IPS-20b (cell line): ENCODE data around the gene TNS2.

Experiments used
- H3K27ac ChIP-seq: one replicate; pipeline ENCODE4 v1.5.1; 2013; ENCODE audit warnings: low read length
- H3K27me3 ChIP-seq: 2 replicates; pipeline ENCODE4 v1.6.1; 2013; ENCODE audit warnings: mild to moderate bottlenecking, low read length, inconsistent platforms; ENCODE audit not compliant: insufficient read depth
- H3K36me3 ChIP-seq: 2 replicates; pipeline ENCODE4 v1.6.1; 2013; ENCODE audit warnings: low read depth, mild to moderate bottlenecking, inconsistent platforms, low read length, moderate library complexity; ENCODE audit not compliant: insufficient read depth
- H3K4me1 ChIP-seq: 2 replicates; pipeline ENCODE4 v1.6.1; 2013; ENCODE audit warnings: mild to moderate bottlenecking, control low read depth, inconsistent platforms, low read length, moderate library complexity; ENCODE audit not compliant: insufficient read depth
- H3K4me3 ChIP-seq: 2 replicates; pipeline ENCODE4 v1.5.1; 2013; ENCODE audit warnings: mild to moderate bottlenecking, low read length, inconsistent platforms
- H3K9ac ChIP-seq: 2 replicates; pipeline ENCODE4 v1.6.1; 2013; ENCODE audit warnings: low read depth, mild to moderate bottlenecking, inconsistent platforms, low read length, moderate library complexity
- H3K9me3 ChIP-seq: 2 replicates; pipeline ENCODE4 v1.6.1; 2013; ENCODE audit warnings: mild to moderate bottlenecking, low read depth, low read length, inconsistent platforms; ENCODE audit not compliant: insufficient read depth

Gene TNS2

GRCh38 chr12:53067074-53067992 is 17.5 kb downstream of the TNS2 start:
- H3K36me3 ChIP-seq, result no peaks in the 10 kb centered on the region
- H3K27me3 ChIP-seq, result no peaks in the 10 kb centered on the region
- no peak overlapping the region for H3K4me3 ChIP-seq
- no peak overlapping the region for H3K27ac ChIP-seq
- H3K4me1 ChIP-seq, result peaks cover 4% of the 10 kb centered on the region; the same call in 1 of the 2 replicates
- H3K9me3 ChIP-seq, result no peaks in the 10 kb centered on the region
- no peak overlapping the region for H3K9ac ChIP-seq

GRCh38 chr12:53067993-53068770 is 18.3 kb downstream of the TNS2 start:
- no peak overlapping the region for H3K27ac ChIP-seq
- no peak overlapping the region for H3K4me3 ChIP-seq
- no peaks in the 10 kb centered on the region for H3K9me3 ChIP-seq
- no peak overlapping the region for H3K9ac ChIP-seq
- H3K36me3 ChIP-seq, result no peaks in the 10 kb centered on the region
- peaks cover 8% of the 10 kb centered on the region; the same call in 1 of the 2 replicates for H3K4me1 ChIP-seq
- H3K27me3 ChIP-seq, result no peaks in the 10 kb centered on the region

GRCh38 chr12:53068811-53069585 is 19.1 kb downstream of the TNS2 start:
- H3K27ac ChIP-seq, result no peak overlapping the region
- H3K9me3 ChIP-seq, result no peaks in the 10 kb centered on the region
- H3K27me3 ChIP-seq, result no peaks in the 10 kb centered on the region
- peaks cover 8% of the 10 kb centered on the region; the same call in 1 of the 2 replicates for H3K4me1 ChIP-seq
- no peak overlapping the region for H3K4me3 ChIP-seq
- no peak overlapping the region for H3K9ac ChIP-seq
- H3K36me3 ChIP-seq, result no peaks in the 10 kb centered on the region

- Histone ChIP-seq H3K27ac (no peak overlapping the region), H3K4me1 (peaks cover 8% of the 10 kb centered on the region; the same call in 1 of the 2 replicates), H3K9ac (no peak overlapping the region), H3K27me3 (no peaks in the 10 kb centered on the region), H3K36me3 (no peaks in the 10 kb centered on the region), H3K9me3 (no peaks in the 10 kb centered on the region), H3K4me3 (no peak overlapping the region)
Observed at GRCh38 chr12:53069621-53070410, 20.0 kb downstream of the TNS2 start.

DNA sequence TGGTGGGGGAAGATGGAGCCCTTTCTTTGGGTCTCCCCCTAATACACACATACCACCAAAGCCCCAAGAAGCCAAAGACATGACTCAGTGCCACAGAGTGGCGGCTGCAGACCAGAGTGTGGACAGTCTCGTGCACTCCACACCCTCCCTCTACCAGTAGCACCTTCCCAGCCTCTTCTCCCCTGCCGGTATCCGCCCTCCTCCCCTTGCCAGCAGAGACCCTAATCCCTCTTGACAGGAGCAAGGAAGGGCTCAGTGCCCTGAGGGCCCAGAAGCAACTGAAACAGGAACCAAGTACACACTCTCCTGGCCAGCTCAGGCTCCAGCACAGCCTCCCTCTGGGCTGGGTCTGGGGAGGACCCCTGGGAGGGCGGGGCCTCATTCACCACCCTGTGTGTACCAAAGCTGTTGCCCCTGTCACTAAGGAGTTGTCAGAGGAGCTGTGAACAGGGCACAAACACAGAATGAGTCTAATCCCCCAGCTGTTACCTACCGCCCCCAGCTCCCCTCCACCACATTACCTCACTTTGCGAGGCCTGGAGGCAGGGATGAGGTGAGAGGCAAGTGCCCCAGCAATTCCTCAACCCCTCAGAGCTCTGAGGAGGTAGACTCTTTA is 21.1 kb downstream of the TNS2 start:
- H3K27ac ChIP-seq, result no peak overlapping the region
- no peaks in the 10 kb centered on the region for H3K27me3 ChIP-seq
- H3K9me3 ChIP-seq, result no peaks in the 10 kb centered on the region
- peaks cover 8% of the 10 kb centered on the region; the same call in 1 of the 2 replicates for H3K4me1 ChIP-seq
- no peak overlapping the region for H3K4me3 ChIP-seq
- H3K9ac ChIP-seq, result no peak overlapping the region
- H3K36me3 ChIP-seq, result no peaks in the 10 kb centered on the region

- no peak overlapping the region for H3K27ac ChIP-seq
- no peak overlapping the region for H3K9ac ChIP-seq
- H3K27me3 ChIP-seq, result no peaks in the 10 kb centered on the region
- H3K36me3 ChIP-seq, result no peaks in the 10 kb centered on the region; the same call in 1 of the 2 replicates
- peaks cover 8% of the 10 kb centered on the region; the same call in 1 of the 2 replicates for H3K4me1 ChIP-seq
- H3K4me3 ChIP-seq, result no peak overlapping the region
- H3K9me3 ChIP-seq, result no peaks in the 10 kb centered on the region
Observed at GRCh38 chr12:53071591-53072551, 22.0 kb downstream of the TNS2 start.

DNA sequence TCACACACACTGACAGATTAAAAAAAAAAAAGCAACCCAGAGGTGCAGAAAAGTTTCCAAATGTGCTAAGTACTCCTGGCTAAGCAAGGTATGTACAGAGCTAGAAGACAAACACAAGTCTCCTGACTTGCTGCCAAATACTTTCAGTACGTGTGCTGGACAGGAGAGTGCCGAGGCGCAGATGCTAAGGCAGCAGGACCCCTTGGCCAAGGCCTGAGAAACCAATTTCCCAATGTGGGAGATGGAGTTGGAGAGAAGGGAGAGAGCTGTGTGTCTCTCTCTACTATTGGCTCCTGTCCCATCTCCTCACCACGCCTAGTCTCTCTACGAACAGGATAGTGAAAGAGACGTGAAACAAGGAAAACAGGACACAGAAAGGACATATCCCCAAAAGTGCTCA is 24.0 kb downstream of the TNS2 start:
- Histone ChIP-seq H3K9ac (no peak overlapping the region), H3K27me3 (no peaks in the 10 kb centered on the region), H3K9me3 (no peaks in the 10 kb centered on the region), H3K4me3 (no peak overlapping the region), H3K36me3 (no peaks in the 10 kb centered on the region; the same call in 1 of the 2 replicates), H3K4me1 (peaks cover 8% of the 10 kb centered on the region; the same call in 1 of the 2 replicates), H3K27ac (no peak overlapping the region)

- Histone ChIP-seq H3K4me3 (no peak overlapping the region), H3K9ac (no peak overlapping the region), H3K36me3 (no peaks in the 10 kb centered on the region; the same call in 1 of the 2 replicates), H3K27me3 (no peaks in the 10 kb centered on the region), H3K27ac (no peak overlapping the region), H3K9me3 (no peaks in the 10 kb centered on the region), H3K4me1 (peaks cover 8% of the 10 kb centered on the region; the same call in 1 of the 2 replicates)
Observed at GRCh38 chr12:53074283-53074998, 24.6 kb downstream of the TNS2 start.

GRCh38 chr12:53074999-53075370 is 25.1 kb downstream of the TNS2 start:
- no peak overlapping the region for H3K4me3 ChIP-seq
- H3K27me3 ChIP-seq, result no peaks in the 10 kb centered on the region
- peaks cover 8% of the 10 kb centered on the region; the same call in 1 of the 2 replicates for H3K4me1 ChIP-seq
- H3K27ac ChIP-seq, result no peak overlapping the region
- no peaks in the 10 kb centered on the region; the same call in 1 of the 2 replicates for H3K36me3 ChIP-seq
- H3K9ac ChIP-seq, result no peak overlapping the region
- H3K9me3 ChIP-seq, result no peaks in the 10 kb centered on the region
